Body of pancreas (tissue), 4 donors: ENCODE results near the gene IPPK. TPM values are rescaled to one million over a fixed set of nuclear protein-coding genes. Genes with fewer than 3 reads are reported as not detected.

ENCODE experiments used
- ATAC-seq: fragments of 150-250 bp; one replicate; pipeline ENCODE4 v1.9.1; 2016
- DNase-seq, 4 donors: peaks; one replicate each; pipeline ENCODE4 v3.0.0-alpha.2; 2019
- H3K27ac ChIP-seq, 4 donors: fragments of 200-600 bp; sonication (generic); 1 replicate in 3 of 4; 2 replicates in 1 of 4; pipeline versions ENCODE4 v1.5.1 to v1.6.1; 2016 to 2019; ENCODE audit warnings: mild to moderate bottlenecking in 1 of 4, mixed read lengths in 1 of 4, moderate library complexity in 1 of 4
- H3K27me3 ChIP-seq, 2 donors: fragments of 200-600 bp; sonication (generic); one replicate each; pipeline ENCODE4 v1.6.0; 2016; ENCODE audit warnings: mild to moderate bottlenecking in 1 of 2
- H3K36me3 ChIP-seq, 2 donors: fragments of 200-600 bp; sonication (generic); replicated peaks in 1 of 2; 2 replicates each; pipeline ENCODE4 v1.5.1; 2016; ENCODE audit warnings: low read depth in 2 of 2; ENCODE audit not compliant: insufficient read depth in 1 of 2
- H3K4me1 ChIP-seq: fragments of 200-600 bp; sonication (generic); one replicate; pipeline ENCODE4 v1.6.0; 2016
- H3K4me3 ChIP-seq, 2 donors: fragments of 200-600 bp; sonication (generic); 1 replicate in 1 of 2; 2 replicates in 1 of 2; pipeline ENCODE4 v1.5.1; 2016 to 2019
- H3K9me3 ChIP-seq, 3 donors: fragments of 200-600 bp; sonication (generic); 1 replicate in 2 of 3; 2 replicates in 1 of 3; pipeline ENCODE4 v1.5.1; 2016
- POLR2A ChIP-seq, 3 donors: fragments of 450-650 bp; IDR thresholded peaks; one replicate each; pipeline ENCODE4 v1.6.1; 2016; ENCODE audit warnings: antibody characterized with exemption in 3 of 3, mild to moderate bottlenecking in 2 of 3
- WGBS, 2 donors: methylation state at CpG; one replicate each; pipeline ENCODE4 v1.1.5; 2017; 5-methylcytosine and 5-hydroxymethylcytosine counted together
- intact Hi-C: fragments of 100-400 bp; cut with DNase I; formaldehyde crosslinking; loops from one replicate; pipeline ENCODE4 v1.15.1; 2023
- total RNA-seq, 2 donors: library from RNA; depleted of rRNA; stranded (reverse); fragments of >200 nt; gene quantifications; one replicate each; pipeline ENCODE4 v1.1.0, GENCODE V29; 2016
- TF ChIP-seq, protein P1 (sequence below), 7 experiments: fragments of 450-650 bp in 4 of 7; fragments of 200-600 bp in 3 of 7; sonication (generic) in 3 of 7; IDR thresholded peaks; one replicate each; pipeline ENCODE4 v1.5.1; 2016 to 2019; ENCODE audit warnings: antibody characterized with exemption in 7 of 7

The IPPK gene
- total RNA-seq, 2 donors from 2014 or later = 2.9 to 6.3 TPM

DNA sequence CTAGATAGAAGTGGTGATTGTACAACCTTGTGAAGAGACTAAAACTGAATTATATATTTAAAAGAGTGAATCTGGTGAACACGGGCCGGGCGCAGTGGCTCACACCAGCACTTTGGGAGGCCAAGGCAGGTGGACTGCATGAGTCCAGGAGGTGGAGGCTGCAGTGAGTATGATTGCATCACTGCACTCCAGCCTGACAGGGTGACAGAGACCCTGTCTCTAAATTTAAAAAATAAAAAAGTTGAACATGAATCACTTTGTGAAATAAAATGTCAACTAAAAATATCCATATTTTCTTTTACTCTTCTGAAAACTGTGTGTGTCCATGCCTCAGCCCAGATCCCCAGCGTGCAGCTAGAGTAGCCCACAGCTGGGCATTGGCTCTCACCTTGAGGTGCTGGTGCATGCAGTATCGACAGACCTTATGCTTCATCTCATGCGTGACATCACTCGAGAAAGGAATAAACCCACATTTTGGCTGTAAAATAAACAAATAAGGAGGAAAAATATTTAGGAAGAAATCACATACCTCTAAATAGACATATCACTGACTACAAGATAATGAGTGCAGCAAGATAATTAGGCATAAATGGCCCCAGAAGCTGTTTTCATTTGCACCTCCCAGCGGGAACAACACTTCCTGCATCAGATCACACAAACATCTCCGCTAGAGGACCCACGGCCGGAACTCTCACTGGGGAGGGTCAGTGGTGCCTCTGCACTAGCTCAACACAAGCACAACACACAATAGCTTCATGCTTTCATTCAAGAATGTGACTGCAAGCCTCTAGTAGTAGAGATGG is 22.1 kb downstream of the IPPK start:
- Histone ChIP-seq H3K9me3 (no peaks in the 10 kb centered on the region), H3K4me3 (no peak overlapping the region), H3K4me1 (no peaks in the 10 kb centered on the region), H3K27ac (no peak overlapping the region), H3K36me3 (peaks cover 0 to 21% of the 10 kb centered on the region in 2 donors), H3K27me3 (no peaks in the 10 kb centered on the region)
- TF ChIP-seq, protein P1, sequence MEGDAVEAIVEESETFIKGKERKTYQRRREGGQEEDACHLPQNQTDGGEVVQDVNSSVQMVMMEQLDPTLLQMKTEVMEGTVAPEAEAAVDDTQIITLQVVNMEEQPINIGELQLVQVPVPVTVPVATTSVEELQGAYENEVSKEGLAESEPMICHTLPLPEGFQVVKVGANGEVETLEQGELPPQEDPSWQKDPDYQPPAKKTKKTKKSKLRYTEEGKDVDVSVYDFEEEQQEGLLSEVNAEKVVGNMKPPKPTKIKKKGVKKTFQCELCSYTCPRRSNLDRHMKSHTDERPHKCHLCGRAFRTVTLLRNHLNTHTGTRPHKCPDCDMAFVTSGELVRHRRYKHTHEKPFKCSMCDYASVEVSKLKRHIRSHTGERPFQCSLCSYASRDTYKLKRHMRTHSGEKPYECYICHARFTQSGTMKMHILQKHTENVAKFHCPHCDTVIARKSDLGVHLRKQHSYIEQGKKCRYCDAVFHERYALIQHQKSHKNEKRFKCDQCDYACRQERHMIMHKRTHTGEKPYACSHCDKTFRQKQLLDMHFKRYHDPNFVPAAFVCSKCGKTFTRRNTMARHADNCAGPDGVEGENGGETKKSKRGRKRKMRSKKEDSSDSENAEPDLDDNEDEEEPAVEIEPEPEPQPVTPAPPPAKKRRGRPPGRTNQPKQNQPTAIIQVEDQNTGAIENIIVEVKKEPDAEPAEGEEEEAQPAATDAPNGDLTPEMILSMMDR (IDR thresholded peaks at IDR 0.05) = no peak
- intact Hi-C loops = no loop called here
- ATAC-seq = no peak
- DNase-seq = no peak
- WGBS, 2 donors = 94% methylated on average over 11 of the region's 11 CpGs

DNA sequence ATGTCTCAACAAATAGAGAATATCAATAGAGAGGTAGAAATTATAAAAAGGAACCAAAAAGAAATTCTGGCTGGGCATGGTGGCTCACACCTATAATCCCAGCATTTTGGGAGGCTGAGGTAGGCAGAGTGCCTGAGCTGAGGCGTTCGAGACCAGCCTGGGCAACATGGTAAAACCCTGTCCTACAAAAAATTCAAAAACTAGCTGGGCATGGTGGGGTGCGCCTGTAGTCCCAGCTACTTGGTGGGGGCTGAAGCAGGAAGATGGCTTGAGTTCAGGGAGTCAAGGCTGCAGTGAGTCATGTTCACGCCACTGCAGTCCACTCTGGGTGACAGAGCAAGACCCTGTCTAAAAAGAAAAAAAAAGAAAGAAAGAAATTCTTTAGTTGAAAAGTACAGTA is 24.9 kb downstream of the IPPK start:
- 97 to 99% methylated on average over 4 of the region's 4 CpGs for WGBS, 2 donors
- DNase-seq (no peak), ATAC-seq (no peak)
- no peaks in the 10 kb centered on the region for H3K9me3 ChIP-seq
- TF ChIP-seq, protein P1 (IDR thresholded peaks at IDR 0.05) = no peak
- no peak for TF ChIP-seq POLR2A (IDR thresholded peaks at IDR 0.05)
- H3K4me3 ChIP-seq = no peak overlapping the region
- H3K27me3 ChIP-seq = no peaks in the 10 kb centered on the region
- intact Hi-C loops = no loop called here
- H3K36me3 ChIP-seq = peaks cover 0 to 28% of the 10 kb centered on the region in 2 donors
- H3K27ac ChIP-seq = no peak overlapping the region
- no peaks in the 10 kb centered on the region for H3K4me1 ChIP-seq

DNA sequence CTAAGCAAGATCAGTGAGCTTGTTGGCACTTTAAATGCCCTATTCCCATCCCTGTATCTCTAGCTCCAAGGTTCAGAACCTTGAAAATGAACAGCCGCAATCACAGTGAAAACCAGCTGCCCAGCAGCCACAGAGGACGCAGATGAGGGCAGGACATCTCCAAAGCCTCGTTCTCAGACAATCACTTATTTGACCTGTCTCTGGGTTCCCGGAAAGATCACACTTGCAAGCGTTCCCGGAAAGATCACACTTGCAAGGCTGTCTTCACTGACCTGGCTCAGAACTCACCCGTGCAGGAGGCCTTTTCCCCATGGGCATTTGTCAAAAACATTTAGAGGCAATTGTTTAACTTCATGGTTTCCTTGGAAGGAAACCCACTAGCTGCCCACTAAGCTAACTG is 25.7 kb downstream of the IPPK start:
- H3K27me3 ChIP-seq = no peaks in the 10 kb centered on the region
- no peak overlapping the region for H3K27ac ChIP-seq
- H3K9me3 ChIP-seq = no peaks in the 10 kb centered on the region
- no peaks in the 10 kb centered on the region for H3K4me1 ChIP-seq
- intact Hi-C loops = no loop called here
- ATAC-seq (no peak), DNase-seq (no peak)
- H3K4me3 ChIP-seq = no peak overlapping the region
- WGBS, 2 donors = 90% methylated on average over 5 to 7 of the region's 7 CpGs
- TF ChIP-seq, protein P1 (IDR thresholded peaks at IDR 0.05) = no peak
- TF ChIP-seq POLR2A (IDR thresholded peaks at IDR 0.05) = no peak
- peaks cover 0 to 28% of the 10 kb centered on the region in 2 donors for H3K36me3 ChIP-seq

DNA sequence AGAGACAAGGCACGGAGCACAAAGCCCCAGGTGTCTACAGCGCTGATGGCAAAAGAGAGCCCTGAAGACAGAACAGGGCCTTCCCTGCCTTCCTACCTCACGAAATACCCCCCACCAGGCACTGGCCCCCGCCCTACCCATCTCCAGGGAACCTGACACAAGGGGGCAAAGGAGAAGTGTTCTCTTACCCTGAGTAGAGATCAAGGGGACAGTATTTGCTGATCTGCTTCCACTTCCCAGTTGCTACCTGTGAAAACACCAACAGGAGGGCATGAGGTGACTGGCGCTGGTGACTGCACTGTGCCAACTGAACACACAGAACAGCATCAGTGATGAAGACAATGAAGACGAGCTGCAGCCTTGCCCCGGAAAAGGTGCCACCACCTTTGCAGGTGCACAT is 27.4 kb downstream of the IPPK start:
- no peak overlapping the region for H3K4me3 ChIP-seq
- TF ChIP-seq, protein P1 (IDR thresholded peaks at IDR 0.05) = no peak
- no peak for TF ChIP-seq POLR2A (IDR thresholded peaks at IDR 0.05)
- ATAC-seq (no peak), DNase-seq (no peak)
- no peaks in the 10 kb centered on the region for H3K27me3 ChIP-seq
- 95 to 96% methylated on average over 3 to 7 of the region's 7 CpGs for WGBS, 2 donors
- H3K27ac ChIP-seq = no peak overlapping the region
- H3K36me3 ChIP-seq = peaks cover 0 to 25% of the 10 kb centered on the region in 2 donors
- intact Hi-C loops = no loop called here
- no peaks in the 10 kb centered on the region for H3K9me3 ChIP-seq
- H3K4me1 ChIP-seq = no peaks in the 10 kb centered on the region

DNA sequence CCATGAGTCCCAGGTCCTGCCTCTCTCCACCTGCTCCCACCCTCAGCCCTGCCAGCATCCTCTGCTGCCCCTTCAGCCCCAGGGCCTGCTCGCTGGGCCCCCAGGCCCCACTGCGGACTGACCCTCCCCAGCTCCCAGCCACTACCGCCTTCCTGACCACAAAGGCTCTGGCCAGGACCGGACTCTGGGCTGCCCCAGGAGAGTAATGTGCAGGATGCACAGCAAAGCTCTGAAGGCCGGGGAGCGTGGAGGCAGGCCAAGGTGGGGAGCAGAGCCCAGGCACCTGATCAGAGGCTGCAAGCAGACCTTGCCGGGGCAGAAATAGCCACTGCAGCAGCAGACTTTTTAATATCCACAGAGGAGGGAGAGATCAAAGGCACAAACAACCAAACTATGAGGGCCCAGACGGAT is 27.9 kb downstream of the IPPK start:
- no peak for ATAC-seq
- WGBS, 2 donors = 92 to 93% methylated on average over 5 to 8 of the region's 8 CpGs
- no peak for DNase-seq
- Histone ChIP-seq H3K36me3 (peaks cover 0 to 26% of the 10 kb centered on the region in 2 donors), H3K4me3 (no peak overlapping the region), H3K27me3 (no peaks in the 10 kb centered on the region), H3K27ac (no peak overlapping the region), H3K4me1 (no peaks in the 10 kb centered on the region), H3K9me3 (no peaks in the 10 kb centered on the region)
- TF ChIP-seq, protein P1 (IDR thresholded peaks at IDR 0.05) = no peak
- TF ChIP-seq POLR2A (IDR thresholded peaks at IDR 0.05) = no peak
- intact Hi-C loops = no loop called here
